K562 (cell line): ENCODE data around the gene XPA. TPM values are rescaled to one million over a fixed set of nuclear protein-coding genes. Genes with fewer than 3 reads are reported as not detected.
A peak's percentile ranks its signal among the peaks of the same experiment; 100 is the strongest.

Experiments
- ARID2 ChIP-seq: fragments of 450-650 bp; IDR thresholded peaks from 2 replicates; pipeline ENCODE4 v1.6.1; 2017; ENCODE audit warnings: antibody characterized with exemption, mild to moderate bottlenecking
- ARID3B ChIP-seq: fragments of 250-450 bp; sonication (Bioruptor Pico); IDR thresholded peaks from 2 replicates; pipeline ENCODE4 v1.4.0; 2020; ENCODE audit warnings: borderline replicate concordance
- CBX5 ChIP-seq: IDR thresholded peaks from 2 replicates; pipeline ENCODE4 v1.6.1; 2014; ENCODE audit warnings: low read depth, borderline replicate concordance
- EHMT2 ChIP-seq: fragments of 450-650 bp; IDR thresholded peaks from 2 replicates; pipeline ENCODE4 v1.6.1; 2018; ENCODE audit warnings: antibody characterized with exemption
- ID3 ChIP-seq, 2 experiments: fragments of 250-450 bp in 1 of 2; fragments of 450-650 bp in 1 of 2; sonication (Bioruptor Pico) in 1 of 2; IDR thresholded peaks; 2 replicates each; pipeline versions ENCODE4 v1.6.1 to v1.8.0; 2016 to 2021; ENCODE audit warnings: mild to moderate bottlenecking in 2 of 2, moderate library complexity in 2 of 2, missing compliant biosample characterization in 1 of 2, missing genetic modification characterization in 1 of 2
- IRF9 ChIP-seq: fragments of 450-650 bp; IDR thresholded peaks from 2 replicates; pipeline ENCODE4 v1.6.1; 2016; ENCODE audit warnings: missing biosample characterization, missing genetic modification characterization
- LEF1 ChIP-seq: fragments of 450-650 bp; IDR thresholded peaks from 2 replicates; pipeline ENCODE4 v1.6.1; 2016; ENCODE audit warnings: mild to moderate bottlenecking
- NR2C2 ChIP-seq, 2 experiments: fragments of 200-800 bp in 1 of 2; sonication (Bioruptor generic) in 1 of 2; sonication (generic) in 1 of 2; formaldehyde crosslinking in 1 of 2; IDR thresholded peaks; 2 replicates each; pipeline versions ENCODE4 v1.6.1 to v1.8.0; 2016 to 2022; ENCODE audit warnings: mild to moderate bottlenecking in 1 of 2, missing compliant biosample characterization in 1 of 2, missing genetic modification characterization in 1 of 2, missing genetic modification reagents in 1 of 2
- POLR2H ChIP-seq: IDR thresholded peaks from 2 replicates; pipeline ENCODE4 v1.6.1; 2016; ENCODE audit warnings: missing genetic modification characterization, low read depth, mild to moderate bottlenecking, control low read depth, missing compliant biosample characterization, moderate library complexity
- REST ChIP-seq, 2 experiments: fragments of 450-650 bp; formaldehyde crosslinking in 1 of 2; IDR thresholded peaks; 2 replicates each; pipeline versions ENCODE4 v1.4.0 to v1.6.1; 2014 to 2020; ENCODE audit warnings: mild to moderate bottlenecking in 2 of 2, borderline replicate concordance in 1 of 2, low read depth in 1 of 2
- SPI1 ChIP-seq: IDR thresholded peaks from 2 replicates; pipeline ENCODE4 v1.6.1; 2011; ENCODE audit warnings: low read depth, low read length, control low read depth, borderline replicate concordance
- ZNF395 ChIP-seq: fragments of 200-800 bp; sonication (Bioruptor generic); IDR thresholded peaks from 2 replicates; pipeline ENCODE4 v1.6.1; 2017; ENCODE audit warnings: missing genetic modification characterization, missing compliant biosample characterization
- polyA plus RNA-seq, 8 experiments: library from polyadenylated mRNA; depleted of rRNA in 4 of 8; stranded (reverse) in 5 of 8; unstranded in 3 of 8; fragments of >200 nt; fragmentation: Nextera tagmentation in 2 of 8; fragmentation: Illumina TruSeq in 1 of 8; extraction: Ambion mirVana in 2 of 8; extraction: Trizol in 1 of 8; gene quantifications; 2 replicates each; pipeline versions ENCODE4 v1.2.1 to v1.2.3, GENCODE V29; 2011 to 2014; ENCODE audit warnings: inconsistent platforms in 1 of 8, missing spikeins in 1 of 8
- total RNA-seq, 7 experiments: library from RNA; depleted of rRNA in 6 of 7; stranded (reverse); fragments of >200 nt in 6 of 7; fragmentation: Illumina TruSeq in 2 of 7; extraction: Trizol in 2 of 7; gene quantifications; 2 replicates each; pipeline versions ENCODE4 v1.2.1 to v1.2.3, GENCODE V29; 2011 to 2021; ENCODE audit warnings: low replicate concordance in 1 of 7

The XPA gene
- total and polyA plus RNA-seq, 9 of the 15 experiments (the other 6 are each of a cell fraction or from before 2014, with no cell fraction given), result 5.1 to 18.2 (median 14.1) TPM

GRCh38 chr9:97710356-97711222 lies 13.4 kb upstream of the XPA start (continued):
- TF ChIP-seq ZNF395 (CRISPR knock-in tag) (no peak), ARID3B (CRISPR knock-in tag) (no peak), SPI1 (no peak), ID3 (CRISPR knock-in tag; IDR thresholded peaks at IDR 0.05) (no peak), ID3 (tag; IDR thresholded peaks at IDR 0.05) (0 out of 2 replicates have a peak, but pooled peaks have one; percentile 41), REST (IDR thresholded peaks at IDR 0.05; ENCODE audit: borderline replicate concordance) (peak; percentile 79), REST (CRISPR knock-in tag; IDR thresholded peaks at IDR 0.05; ENCODE audit: low read depth) (no peak), POLR2H (tag) (no peak), EHMT2 (no peak), IRF9 (tag) (no peak), ARID2 (0 out of 2 replicates have a peak, but pooled peaks have one; percentile 12), CBX5 (no peak), LEF1 (no peak), NR2C2 (CRISPR knock-in tag; IDR thresholded peaks at IDR 0.05) (no peak), NR2C2 (tag; IDR thresholded peaks at IDR 0.05) (no peak)
